GM12892 (cell line): ENCODE results near the gene KLK14.

ENCODE experiments used
- POLR2A ChIP-seq: IDR thresholded peaks from 2 replicates; pipeline ENCODE4 v1.6.1; 2011; ENCODE audit warnings: low read depth, low read length, control low read depth
- POLR2AphosphoS5 ChIP-seq: IDR thresholded peaks from 2 replicates; pipeline ENCODE4 v1.6.1; 2011; ENCODE audit warnings: low read depth, low read length, control low read depth
- TAF1 ChIP-seq: IDR thresholded peaks from 2 replicates; pipeline ENCODE4 v1.6.1; 2011; ENCODE audit warnings: low read depth, mild to moderate bottlenecking, control low read depth, low read length, borderline replicate concordance

GRCh38 chr19:51123381-51123800, 40.7 kb upstream of the KLK14 start:
- no peak for TF ChIP-seq POLR2A
- no peak for TF ChIP-seq POLR2AphosphoS5
- TF ChIP-seq TAF1: no peak
